Right atrium auricular region (tissue), 2 donors: ENCODE results near the gene OR2M2. TPM values are rescaled to one million over a fixed set of nuclear protein-coding genes. Genes with fewer than 3 reads are reported as not detected.

Source experiments
- DNase-seq: peaks from one replicate; pipeline ENCODE4 v3.0.0-alpha.2; 2019; ENCODE audit warnings: low spot score
- H3K27ac ChIP-seq, 2 donors: fragments of 200-600 bp; sonication (generic); 1 replicate in 1 of 2; 2 replicates in 1 of 2; pipeline ENCODE4 v1.5.1; 2016 to 2019
- H3K27me3 ChIP-seq, 2 donors: fragments of 200-600 bp; sonication (generic); one replicate each; pipeline versions ENCODE4 v1.5.1 to v1.6.0; 2017 to 2019
- H3K36me3 ChIP-seq: fragments of 200-600 bp; sonication (generic); one replicate; pipeline ENCODE4 v1.5.1; 2016
- H3K4me1 ChIP-seq, 2 donors: fragments of 200-600 bp; sonication (generic); one replicate each; pipeline versions ENCODE4 v1.5.1 to v1.6.0; 2017 to 2019
- H3K4me3 ChIP-seq, 2 donors: fragments of 200-600 bp; sonication (generic); 1 replicate in 1 of 2; 2 replicates in 1 of 2; pipeline ENCODE4 v1.5.1; 2017 to 2019; ENCODE audit warnings: mild to moderate bottlenecking in 1 of 2, moderate library complexity in 1 of 2
- H3K9me3 ChIP-seq, 2 donors: fragments of 200-600 bp; sonication (generic); one replicate each; pipeline ENCODE4 v1.5.1; 2019
- CTCF ChIP-seq, 2 donors: fragments of 200-600 bp; sonication (generic); IDR thresholded peaks; one replicate each; pipeline ENCODE4 v1.5.1; 2019; ENCODE audit warnings: antibody characterized with exemption in 2 of 2
- total RNA-seq, 2 donors: library from RNA; depleted of rRNA; stranded (reverse); fragments of >200 nt; gene quantifications; one replicate each; pipeline ENCODE4 v1.1.0, GENCODE V29; 2016

Gene OR2M2
- total RNA-seq, 2 donors from 2014 or later: not detected

- TF ChIP-seq CTCF (IDR thresholded peaks at IDR 0.05): no peak
These were observed 9.4 kb upstream of the OR2M2 start for GRCh38 chr1:248165186-248165585.

DNA sequence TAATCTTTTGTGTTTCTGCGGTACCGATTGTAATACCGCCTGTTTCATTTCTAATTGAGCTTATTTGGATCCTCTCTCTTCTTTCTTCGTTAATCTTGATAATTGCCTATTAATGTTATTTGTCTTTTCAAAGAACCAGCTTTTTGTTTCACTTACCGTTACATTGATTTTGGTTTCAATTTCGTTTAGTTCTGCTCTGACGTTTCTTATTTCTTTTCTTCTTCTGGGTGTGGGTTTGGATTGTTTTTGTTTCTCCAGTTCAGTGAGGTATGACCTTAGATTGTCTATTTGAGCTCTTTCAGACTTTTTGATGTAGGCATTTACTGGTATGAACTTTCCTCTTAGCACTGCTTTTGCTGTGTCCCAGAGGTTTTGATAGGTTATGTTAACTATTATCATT lies 9.4 kb downstream of the OR2M2 start:
- no peak overlapping the region for H3K27ac ChIP-seq
- no peak for TF ChIP-seq CTCF (IDR thresholded peaks at IDR 0.05)
- H3K4me3 ChIP-seq: no peak overlapping the region
- no peaks in the 10 kb centered on the region for H3K27me3 ChIP-seq
- no peak for DNase-seq
- H3K36me3 ChIP-seq: no peaks in the 10 kb centered on the region
- no peaks in the 10 kb centered on the region for H3K9me3 ChIP-seq
- H3K4me1 ChIP-seq: no peaks in the 10 kb centered on the region

More at GRCh38 chr1:248165186-248165585, 9.4 kb upstream of the OR2M2 start:
- no peak for DNase-seq
- Histone ChIP-seq H3K9me3 (no peaks in the 10 kb centered on the region), H3K4me3 (no peak overlapping the region), H3K4me1 (no peaks in the 10 kb centered on the region), H3K27me3 (no peaks in the 10 kb centered on the region), H3K27ac (no peak overlapping the region), H3K36me3 (no peaks in the 10 kb centered on the region)

GRCh38 chr1:248187363-248187762 lies 12.7 kb downstream of the OR2M2 start:
- TF ChIP-seq CTCF (IDR thresholded peaks at IDR 0.05): no peak
- Histone ChIP-seq H3K27ac (no peak overlapping the region), H3K9me3 (no peaks in the 10 kb centered on the region), H3K4me1 (no peaks in the 10 kb centered on the region), H3K4me3 (no peak overlapping the region), H3K27me3 (no peaks in the 10 kb centered on the region), H3K36me3 (no peaks in the 10 kb centered on the region)
- no peak for DNase-seq

- H3K27ac ChIP-seq: no peak overlapping the region
- H3K9me3 ChIP-seq: no peaks in the 10 kb centered on the region
- no peaks in the 10 kb centered on the region for H3K27me3 ChIP-seq
- H3K36me3 ChIP-seq: no peaks in the 10 kb centered on the region
- no peaks in the 10 kb centered on the region for H3K4me1 ChIP-seq
- H3K4me3 ChIP-seq: no peak overlapping the region
- TF ChIP-seq CTCF (IDR thresholded peaks at IDR 0.05): no peak
- DNase-seq: no peak
These were observed 14.4 kb downstream of the OR2M2 start for GRCh38 chr1:248189026-248189425.

DNA sequence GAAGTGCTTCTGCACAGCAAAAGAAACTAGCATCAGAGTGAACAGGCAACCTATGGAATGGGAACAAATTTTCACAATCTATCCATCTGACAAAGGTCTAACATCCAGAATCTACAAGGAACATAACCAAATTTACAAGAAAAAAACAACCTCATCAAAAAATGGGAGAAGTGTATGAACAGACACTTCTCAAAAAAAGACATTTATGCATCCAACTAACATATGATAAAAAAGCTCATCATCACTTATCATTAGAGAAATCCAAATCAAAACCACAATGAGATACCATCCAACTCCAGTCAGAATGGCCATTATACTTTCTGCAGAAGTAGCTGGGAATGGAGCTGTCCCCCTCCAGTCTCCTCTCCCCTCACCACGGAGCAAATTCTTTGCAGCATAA lies 19.5 kb downstream of the OR2M2 start:
- no peaks in the 10 kb centered on the region for H3K4me1 ChIP-seq
- H3K36me3 ChIP-seq: no peaks in the 10 kb centered on the region
- no peak overlapping the region for H3K4me3 ChIP-seq
- no peak for DNase-seq
- TF ChIP-seq CTCF (IDR thresholded peaks at IDR 0.05): no peak
- no peaks in the 10 kb centered on the region for H3K27me3 ChIP-seq
- H3K27ac ChIP-seq: no peak overlapping the region
- no peaks in the 10 kb centered on the region for H3K9me3 ChIP-seq

DNA sequence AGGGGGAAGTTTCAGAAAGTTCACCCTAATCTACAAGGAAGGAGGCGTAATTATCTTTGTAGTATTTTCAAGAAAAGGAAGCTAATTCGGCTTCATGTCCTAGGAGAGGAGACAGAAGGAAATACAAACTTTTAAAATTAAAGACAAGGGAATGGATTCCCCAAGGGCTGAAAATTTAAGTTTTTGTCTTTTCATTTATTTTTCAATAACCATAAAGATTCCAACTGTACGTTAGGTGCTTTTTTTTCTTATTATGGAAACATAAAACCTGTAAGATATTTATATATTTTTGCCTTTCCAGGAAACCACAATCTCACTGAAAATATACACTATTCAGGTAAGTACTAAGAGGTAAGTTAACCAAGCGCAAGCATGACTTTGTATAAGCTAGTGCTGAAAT lies 22.3 kb downstream of the OR2M2 start, which contains the start of gene OR2M3:
OR2M3 (plus strand) TSS at position 301 of the 400 bp plus-strand sequence. CDS start 5,803 bp downstream, outside the sequence.
- H3K4me1 ChIP-seq: no peaks in the 10 kb centered on the region
- no peaks in the 10 kb centered on the region for H3K36me3 ChIP-seq
- H3K27me3 ChIP-seq: no peaks in the 10 kb centered on the region
- no peak within 1 kb of the TSS for H3K4me3 ChIP-seq
- no peak within 1 kb of the TSS for H3K27ac ChIP-seq
- DNase-seq: no peak
- no peak for TF ChIP-seq CTCF (IDR thresholded peaks at IDR 0.05)
- no peaks in the 10 kb centered on the region for H3K9me3 ChIP-seq
